Measurements from ENCODE around the gene LPCAT2.

Gene LPCAT2

GRCh38 chr16:55475919-55476318 lies 33.0 kb upstream of the LPCAT2 start:
- TF ChIP-seq, protein P1, sequence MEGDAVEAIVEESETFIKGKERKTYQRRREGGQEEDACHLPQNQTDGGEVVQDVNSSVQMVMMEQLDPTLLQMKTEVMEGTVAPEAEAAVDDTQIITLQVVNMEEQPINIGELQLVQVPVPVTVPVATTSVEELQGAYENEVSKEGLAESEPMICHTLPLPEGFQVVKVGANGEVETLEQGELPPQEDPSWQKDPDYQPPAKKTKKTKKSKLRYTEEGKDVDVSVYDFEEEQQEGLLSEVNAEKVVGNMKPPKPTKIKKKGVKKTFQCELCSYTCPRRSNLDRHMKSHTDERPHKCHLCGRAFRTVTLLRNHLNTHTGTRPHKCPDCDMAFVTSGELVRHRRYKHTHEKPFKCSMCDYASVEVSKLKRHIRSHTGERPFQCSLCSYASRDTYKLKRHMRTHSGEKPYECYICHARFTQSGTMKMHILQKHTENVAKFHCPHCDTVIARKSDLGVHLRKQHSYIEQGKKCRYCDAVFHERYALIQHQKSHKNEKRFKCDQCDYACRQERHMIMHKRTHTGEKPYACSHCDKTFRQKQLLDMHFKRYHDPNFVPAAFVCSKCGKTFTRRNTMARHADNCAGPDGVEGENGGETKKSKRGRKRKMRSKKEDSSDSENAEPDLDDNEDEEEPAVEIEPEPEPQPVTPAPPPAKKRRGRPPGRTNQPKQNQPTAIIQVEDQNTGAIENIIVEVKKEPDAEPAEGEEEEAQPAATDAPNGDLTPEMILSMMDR (IDR thresholded peaks at IDR 0.05; ENCODE audit: insufficient read depth, low read depth, low read length, missing control alignments) = no peak
- H3K4me3 ChIP-seq (ENCODE audit: low read depth, low read length) = no peak overlapping the region
- DNase-seq (ENCODE audit: low read depth) = no peak

DNA sequence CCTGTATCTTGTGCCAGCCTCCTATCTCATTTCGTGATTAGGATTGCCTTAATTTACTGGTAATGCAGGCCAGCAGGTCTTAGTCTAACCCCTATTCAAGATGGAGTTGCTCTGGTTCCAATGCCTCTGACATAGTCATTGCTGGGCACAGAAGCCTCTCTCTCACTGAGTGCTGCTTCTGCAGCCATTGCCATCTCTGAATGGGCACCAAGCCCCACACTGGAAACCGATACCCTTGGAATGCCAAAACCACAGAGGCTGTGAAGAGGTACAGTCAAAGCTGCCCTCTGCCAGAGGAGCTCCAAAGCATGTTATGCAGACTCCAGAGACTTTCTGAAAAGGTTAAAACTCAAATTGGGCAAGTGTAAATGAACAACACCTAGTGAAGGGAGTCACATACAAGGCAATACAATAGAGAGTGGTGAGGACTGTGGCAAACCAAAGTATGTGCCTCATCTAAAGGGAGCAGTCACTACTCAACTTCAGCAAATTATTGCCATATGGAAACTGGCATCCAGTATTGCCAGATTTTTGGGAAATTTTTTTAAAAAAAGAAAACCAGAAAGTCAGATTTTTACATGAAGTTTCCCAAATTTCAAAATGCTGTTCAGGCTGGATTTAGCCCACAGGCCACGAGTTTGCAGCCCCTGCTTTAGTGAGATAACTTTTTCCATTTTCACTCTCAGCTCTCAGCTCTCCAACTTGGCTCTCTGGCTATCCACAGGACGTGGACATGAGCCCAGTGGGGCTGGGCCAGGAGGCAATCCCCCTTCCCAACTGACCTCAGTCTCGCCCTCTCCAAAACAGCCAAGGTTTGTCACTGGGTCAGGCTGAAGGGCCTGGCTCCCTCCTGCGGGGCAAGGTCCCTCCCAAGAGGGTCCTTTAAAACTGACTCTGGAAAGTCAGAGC lies 32.0 kb upstream of the LPCAT2 start:
- no peak for DNase-seq (ENCODE audit: low read depth)
- no peak overlapping the region for H3K4me3 ChIP-seq (ENCODE audit: low read depth, low read length)
- TF ChIP-seq, protein P1 (IDR thresholded peaks at IDR 0.05; ENCODE audit: insufficient read depth, low read depth, low read length, missing control alignments) = no peak

DNA sequence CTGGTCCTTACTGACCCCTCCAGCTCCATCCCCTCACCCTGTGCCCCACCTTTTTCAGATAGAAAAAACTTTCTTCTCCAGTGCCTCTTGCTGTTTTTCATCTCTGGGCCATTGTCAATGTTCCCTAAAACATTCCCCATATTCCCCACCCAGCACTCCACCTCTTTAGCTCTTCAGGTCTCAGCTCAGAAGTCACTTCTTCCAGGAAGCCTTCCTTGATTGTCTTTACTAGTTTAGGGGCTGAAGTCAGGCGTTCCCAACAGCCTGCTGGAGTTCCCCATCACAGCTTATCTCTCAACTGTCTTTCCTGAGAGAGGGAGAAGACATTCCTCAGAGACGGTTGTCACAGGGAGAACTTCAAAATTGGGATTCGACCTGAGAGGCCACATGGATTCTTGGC lies 31.1 kb upstream of the LPCAT2 start:
- no peak for DNase-seq (ENCODE audit: low read depth)
- TF ChIP-seq, protein P1 (IDR thresholded peaks at IDR 0.05; ENCODE audit: insufficient read depth, low read depth, low read length, missing control alignments) = no peak
- H3K4me3 ChIP-seq (ENCODE audit: low read depth, low read length) = no peak overlapping the region

GRCh38 chr16:55478827-55479429 lies 29.9 kb upstream of the LPCAT2 start, which contains the start of gene MMP2:
Gene MMP2, plus strand, starts transcription at chr16:55479198. Its CDS starts 282 bp downstream, at chr16:55479480.
- no peak within 1 kb of the TSS for H3K4me3 ChIP-seq (ENCODE audit: low read depth, low read length)
- TF ChIP-seq, protein P1 (IDR thresholded peaks at IDR 0.05; ENCODE audit: insufficient read depth, low read depth, low read length, missing control alignments) = no peak
- no peak for DNase-seq (ENCODE audit: low read depth)

GRCh38 chr16:55479430-55480140 lies 29.3 kb upstream of the LPCAT2 start:
- TF ChIP-seq, protein P1 (IDR thresholded peaks at IDR 0.05; ENCODE audit: insufficient read depth, low read depth, low read length, missing control alignments) = no peak
- no peak overlapping the region for H3K4me3 ChIP-seq (ENCODE audit: low read depth, low read length)
- no peak for DNase-seq (ENCODE audit: low read depth)

- H3K4me3 ChIP-seq (ENCODE audit: low read depth, low read length) = no peak overlapping the region
Observed at GRCh38 chr16:55480228-55480655, 28.6 kb upstream of the LPCAT2 start.

More at GRCh38 chr16:55480228-55480655, 28.6 kb upstream of the LPCAT2 start:
- DNase-seq (ENCODE audit: low read depth) = no peak
- TF ChIP-seq, protein P1 (IDR thresholded peaks at IDR 0.05; ENCODE audit: insufficient read depth, low read depth, low read length, missing control alignments) = no peak

All from GM12865 (cell line).